Hindlimb muscle (tissue), 1 donor: ENCODE data around the gene CSDE1. TPM values are rescaled to one million over a fixed set of nuclear protein-coding genes. Genes with fewer than 3 reads are reported as not detected.
A peak's percentile ranks its signal among the peaks of the same experiment; 100 is the strongest.

Experiments used
- DNase-seq: peaks from one replicate; pipeline ENCODE4 v3.0.0-alpha.2; 2013
- polyA plus RNA-seq: library from polyadenylated mRNA; unstranded; fragments of 120-200 nt; gene quantifications from one replicate; pipeline ENCODE4 v1.2.1, GENCODE V29; 2013; ENCODE audit not compliant: insufficient read length

The CSDE1 gene
- polyA plus RNA-seq, 1 donor = 432 TPM

GRCh38 chr1:114700036-114700600 lies 57.7 kb downstream of the CSDE1 start:
- DNase-seq = no peak

DNA sequence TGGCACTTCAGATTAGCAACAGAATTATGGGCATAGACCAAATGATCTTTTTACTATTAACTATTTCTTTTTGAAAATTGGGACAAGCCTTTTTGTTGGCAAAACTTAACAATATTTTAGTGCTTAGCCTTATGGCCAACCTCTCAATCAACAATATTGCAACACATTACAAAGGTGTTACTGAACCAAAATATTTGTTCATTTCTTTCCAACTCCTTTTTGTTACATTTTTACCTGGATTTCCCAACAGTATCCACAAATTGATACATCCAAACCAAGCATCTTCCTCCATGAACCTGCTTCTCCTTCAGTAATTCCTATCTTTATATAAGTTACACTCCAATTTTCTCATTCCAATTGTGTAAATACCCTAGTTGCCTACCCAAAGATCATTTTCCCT lies 61.0 kb downstream of the CSDE1 start:
- DNase-seq = no peak

- no peak for DNase-seq
Measured at GRCh38 chr1:114695430-114696058, 62.2 kb downstream of the CSDE1 start, which contains the start of gene AMPD1. AMPD1 (minus strand) TSS chr1:114695546; CDS start chr1:114695471, 75 bp downstream.

GRCh38 chr1:114694540-114695310 lies 63.1 kb downstream of the CSDE1 start:
- no peak for DNase-seq

DNA sequence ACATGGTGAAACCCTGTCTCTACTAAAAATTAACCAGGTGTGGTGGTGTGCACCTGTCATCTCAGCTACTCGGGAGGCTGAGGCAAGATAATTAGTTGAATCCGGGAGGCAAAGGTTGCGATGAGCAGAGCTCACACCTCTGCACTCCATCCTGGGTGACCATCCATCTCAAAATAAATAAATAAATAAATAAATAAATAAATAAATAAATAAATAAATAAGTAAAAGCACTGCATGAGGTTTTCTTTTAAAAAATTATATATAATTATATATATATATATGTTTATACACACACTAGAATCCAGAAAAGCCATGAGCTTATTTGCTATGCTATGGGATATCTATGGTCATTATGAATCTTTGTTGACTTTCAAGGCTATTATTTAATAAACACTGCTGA lies 64.8 kb downstream of the CSDE1 start:
- DNase-seq = no peak

- DNase-seq = no peak
Measured at GRCh38 chr1:114691061-114691460, 66.7 kb downstream of the CSDE1 start.

GRCh38 chr1:114690148-114690547 lies 67.6 kb downstream of the CSDE1 start:
- DNase-seq = no peak

DNA sequence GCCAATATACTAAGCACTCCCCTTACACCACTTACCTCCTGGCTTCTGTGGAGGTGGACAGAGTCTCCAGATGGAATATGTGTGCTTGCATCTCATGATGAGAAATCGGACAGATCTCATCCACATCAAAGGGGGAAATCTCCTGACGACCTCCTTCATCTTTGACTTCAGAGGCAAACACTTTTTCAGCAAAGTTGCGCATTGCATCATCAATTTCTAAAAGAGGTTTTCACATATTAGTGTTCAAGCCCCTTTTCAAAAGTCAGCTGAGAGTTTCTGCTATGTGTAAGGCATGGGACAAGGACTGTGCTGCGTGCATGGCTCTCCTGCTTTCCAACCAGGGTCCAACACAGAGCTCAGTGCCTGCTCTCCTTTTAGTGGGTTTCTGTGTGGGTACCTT lies 69.3 kb downstream of the CSDE1 start:
- DNase-seq = no peak

DNA sequence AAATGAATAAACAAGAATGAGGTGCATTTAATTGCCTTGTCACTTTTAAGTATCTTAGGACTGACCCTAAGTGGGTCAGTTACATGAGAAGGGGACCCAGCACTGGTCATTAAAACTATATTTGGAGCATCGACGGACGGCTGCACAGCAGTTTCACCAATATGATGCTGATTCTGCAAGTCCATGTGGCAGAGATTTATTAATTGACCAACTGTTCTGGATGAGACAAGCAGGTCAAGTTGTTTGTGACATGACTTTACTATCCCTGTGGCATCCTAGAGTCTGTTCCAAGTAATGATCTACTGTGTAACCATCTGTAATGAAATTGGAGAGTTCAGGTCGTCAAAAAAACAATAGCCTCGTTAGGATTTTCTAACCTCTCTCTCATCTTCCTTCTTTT lies 71.9 kb downstream of the CSDE1 start:
- no peak for DNase-seq

- DNase-seq = no peak
Measured at GRCh38 chr1:114677691-114678090, 80.1 kb downstream of the CSDE1 start.

GRCh38 chr1:114676115-114676514 lies 81.7 kb downstream of the CSDE1 start:
- DNase-seq = no peak

GRCh38 chr1:114671939-114672275 lies 85.9 kb downstream of the CSDE1 start:
- DNase-seq = no peak

GRCh38 chr1:114671011-114671938 lies 86.5 kb downstream of the CSDE1 start:
- DNase-seq = no peak

DNA sequence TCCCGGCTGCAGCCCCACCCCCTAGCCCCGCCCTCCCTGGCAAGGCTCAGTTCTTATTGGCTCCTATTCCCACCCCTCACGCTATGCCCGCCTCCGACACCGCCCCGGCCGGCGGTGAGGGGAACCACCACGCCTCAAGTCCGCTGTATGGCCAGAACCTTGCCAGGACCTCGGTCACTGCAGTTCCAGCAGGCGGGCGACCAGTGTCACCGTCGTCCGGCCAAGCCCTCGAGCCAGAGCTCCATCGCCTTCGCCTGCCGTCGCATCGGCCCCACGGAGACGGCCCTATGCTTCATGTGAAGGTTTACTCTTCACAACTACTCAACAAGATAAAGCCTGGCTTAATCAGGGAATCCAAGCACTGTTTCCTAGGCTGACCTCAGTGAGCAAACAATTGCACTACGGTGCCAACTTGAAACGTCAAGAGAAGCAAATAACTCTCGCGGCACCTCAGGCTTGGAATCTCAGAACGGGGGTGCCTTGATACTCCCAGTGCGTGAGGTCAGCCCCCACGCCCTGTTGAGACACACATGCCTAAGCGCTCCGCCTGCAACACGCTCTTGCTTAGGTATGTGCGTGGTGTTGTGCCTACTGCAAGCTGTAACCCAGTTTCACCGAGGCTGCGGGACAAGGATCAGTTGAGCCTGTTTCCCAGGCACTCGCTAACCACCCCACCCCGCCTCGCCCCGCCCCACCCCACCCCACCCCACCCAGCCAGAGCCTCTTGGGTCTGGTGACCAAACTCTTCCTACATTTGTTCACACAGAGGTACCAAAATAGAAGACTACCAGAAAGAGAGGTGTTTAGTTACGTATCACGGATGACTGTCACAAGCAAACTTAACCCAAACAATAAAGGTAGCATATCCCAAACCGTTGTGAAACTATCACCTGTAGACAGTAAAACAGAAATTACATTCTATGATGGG lies 87.4 kb downstream of the CSDE1 start:
- peak; percentile 92 for DNase-seq

DNA sequence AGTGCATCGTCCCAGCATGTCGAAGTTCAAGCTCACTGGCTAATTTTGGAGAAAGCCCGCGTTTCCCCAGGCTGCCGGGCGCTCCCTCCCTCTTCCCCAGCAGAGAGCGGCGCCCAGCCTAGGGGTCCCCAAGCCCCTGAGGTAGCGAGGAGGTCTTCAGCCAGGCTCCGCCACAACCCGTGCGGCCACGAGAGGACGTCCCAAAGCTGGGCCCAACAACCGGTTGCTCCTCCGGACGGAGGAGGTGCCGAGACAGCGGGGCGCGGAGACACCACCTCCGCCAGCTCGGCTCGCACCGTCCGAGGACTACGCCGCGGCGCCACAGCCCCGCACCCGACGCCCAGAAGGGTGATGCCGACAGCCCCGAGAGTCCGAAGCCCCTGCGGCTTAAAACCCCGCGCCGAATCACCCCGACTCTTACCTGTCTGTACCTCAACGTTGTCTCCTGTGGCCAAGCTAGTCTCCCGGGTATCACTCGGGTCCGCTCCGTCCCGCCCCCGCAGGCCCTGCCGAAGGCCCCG lies 88.2 kb downstream of the CSDE1 start, which contains the start of gene DENND2C:
Gene DENND2C, minus strand, starts transcription at position 488 of the 521 bp plus-strand sequence. CDS start 44,065 bp downstream, outside the sequence.
- no peak for DNase-seq

- DNase-seq = peak; percentile 6
Measured at GRCh38 chr1:114668784-114669561, 88.8 kb downstream of the CSDE1 start.

DNA sequence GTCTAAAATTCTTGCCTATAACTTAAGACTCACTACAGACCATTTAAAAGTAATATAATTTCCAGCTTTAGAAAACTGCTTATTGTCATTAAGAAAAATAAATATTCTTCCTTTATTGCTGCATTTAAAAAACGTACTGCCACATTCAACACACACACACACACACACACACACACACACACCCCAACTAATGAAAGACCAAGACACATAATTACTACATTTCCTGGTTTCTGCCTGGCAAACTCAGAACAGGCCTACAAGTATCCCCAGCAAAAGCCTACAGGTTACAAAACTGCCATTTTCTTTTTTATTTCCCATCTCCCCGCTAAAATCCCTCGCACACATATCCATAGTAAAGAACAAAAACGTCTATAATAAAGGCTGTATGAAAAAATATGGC lies 89.4 kb downstream of the CSDE1 start:
- DNase-seq = no peak

DNA sequence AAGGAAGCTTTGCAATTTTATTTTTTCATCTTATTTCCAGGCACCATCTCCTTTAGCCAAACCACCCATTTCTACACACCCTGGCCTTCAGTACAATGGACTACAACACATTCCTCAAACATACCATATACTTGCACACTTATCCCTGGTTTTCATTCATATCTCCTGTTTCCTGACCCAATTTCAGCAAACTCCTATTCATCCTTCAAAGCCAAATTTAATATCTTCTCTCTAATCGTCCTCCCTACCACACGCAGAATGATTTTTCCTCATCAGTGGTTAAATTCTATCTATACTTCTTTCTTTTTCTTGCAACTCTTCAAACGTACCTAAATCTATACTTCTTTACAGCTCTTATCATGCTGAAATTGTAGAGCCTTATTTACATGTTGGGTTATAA lies 90.8 kb downstream of the CSDE1 start:
- DNase-seq = no peak
